Spleen (tissue), 7 donors: Measurements from ENCODE around the gene MUC21.

ENCODE experiments used
- POLR2A ChIP-seq, 3 donors: fragments of 450-650 bp; IDR thresholded peaks; one replicate each; pipeline ENCODE4 v1.5.1; 2017; ENCODE audit warnings: antibody characterized with exemption in 3 of 3, mild to moderate bottlenecking in 1 of 3
- POLR2AphosphoS5 ChIP-seq, 3 donors: sonication (generic); formaldehyde crosslinking; IDR thresholded peaks; one replicate each; pipeline ENCODE4 v1.5.1; 2017; ENCODE audit warnings: antibody characterized with exemption in 3 of 3
- TF ChIP-seq, protein P1 (sequence below), 11 experiments: fragments of 200-600 bp in 7 of 11; fragments of 450-650 bp in 4 of 11; sonication (generic) in 4 of 11; IDR thresholded peaks in 8 of 11; conservative IDR thresholded peaks in 3 of 11; 1 replicate in 7 of 11; 2 replicates in 4 of 11; pipeline versions ENCODE4 v1.4.0 to v1.8.0; 2016 to 2021; ENCODE audit warnings: antibody characterized with exemption in 11 of 11, inconsistent platforms in 4 of 11, mild to moderate bottlenecking in 1 of 11
- donor health status: DM: no; HTN: no; CAD: no; lungs with moderate emphysema.
- donor health status: DM: no; HTN: no; CAD: no.
- donor health status: DM: no; HTN: no; CAD: no.

DNA sequence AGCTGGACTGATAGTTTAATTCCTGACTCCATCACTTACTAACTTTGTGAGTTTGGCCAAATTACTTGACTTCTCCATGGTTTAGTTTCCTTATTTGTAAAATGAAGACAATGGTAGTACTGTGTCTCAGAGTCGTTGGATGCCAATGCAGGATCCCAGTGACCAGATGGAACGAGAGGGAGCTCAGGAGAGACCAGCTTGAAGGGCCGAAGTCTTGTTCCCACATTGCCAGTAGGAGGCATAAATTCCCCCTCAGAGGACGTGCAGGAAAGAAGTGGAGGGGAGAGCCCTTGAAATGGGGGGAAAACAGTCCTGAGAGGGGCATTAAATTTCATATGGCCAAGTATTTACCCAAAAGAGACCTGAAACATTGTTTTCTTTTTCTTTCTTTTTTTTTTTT lies 24.6 kb downstream of the MUC21 start:
- TF ChIP-seq, protein P1, sequence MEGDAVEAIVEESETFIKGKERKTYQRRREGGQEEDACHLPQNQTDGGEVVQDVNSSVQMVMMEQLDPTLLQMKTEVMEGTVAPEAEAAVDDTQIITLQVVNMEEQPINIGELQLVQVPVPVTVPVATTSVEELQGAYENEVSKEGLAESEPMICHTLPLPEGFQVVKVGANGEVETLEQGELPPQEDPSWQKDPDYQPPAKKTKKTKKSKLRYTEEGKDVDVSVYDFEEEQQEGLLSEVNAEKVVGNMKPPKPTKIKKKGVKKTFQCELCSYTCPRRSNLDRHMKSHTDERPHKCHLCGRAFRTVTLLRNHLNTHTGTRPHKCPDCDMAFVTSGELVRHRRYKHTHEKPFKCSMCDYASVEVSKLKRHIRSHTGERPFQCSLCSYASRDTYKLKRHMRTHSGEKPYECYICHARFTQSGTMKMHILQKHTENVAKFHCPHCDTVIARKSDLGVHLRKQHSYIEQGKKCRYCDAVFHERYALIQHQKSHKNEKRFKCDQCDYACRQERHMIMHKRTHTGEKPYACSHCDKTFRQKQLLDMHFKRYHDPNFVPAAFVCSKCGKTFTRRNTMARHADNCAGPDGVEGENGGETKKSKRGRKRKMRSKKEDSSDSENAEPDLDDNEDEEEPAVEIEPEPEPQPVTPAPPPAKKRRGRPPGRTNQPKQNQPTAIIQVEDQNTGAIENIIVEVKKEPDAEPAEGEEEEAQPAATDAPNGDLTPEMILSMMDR (IDR thresholded peaks at IDR 0.05 in 8 of 11, conservative IDR thresholded peaks at IDR 0.05 in 3 of 11), result no peak
- TF ChIP-seq POLR2AphosphoS5 (IDR thresholded peaks at IDR 0.05) (no peak), POLR2A (IDR thresholded peaks at IDR 0.05) (no peak)
